Mesenteric fat pad (tissue), 1 donor: ENCODE results near the gene ADAMTSL5. TPM values are rescaled to one million over a fixed set of nuclear protein-coding genes. Genes with fewer than 3 reads are reported as not detected.
"Not testable (repeated sequence)": the region's sequence is repeated elsewhere in the genome, so short reads cannot be mapped to it uniquely, and the experiment has no call there.

Experiments used
- DNase-seq: peaks from one replicate; pipeline ENCODE4 v3.0.0-alpha.2; 2020; ENCODE audit warnings: low spot score
- long read RNA-seq: library from polyadenylated mRNA; unstranded; transcript quantifications from one replicate; pipeline ENCODE4 v2.0.0, GENCODE V29; 2020
- total RNA-seq: library from RNA; stranded (reverse); fragmentation: NEBNext Ultra II Directional; extraction: Animal tissue kit (Norgen Biotek cat#: 25700); gene quantifications from one replicate; pipeline ENCODE4 v1.2.1, GENCODE V29; 2021
- donor health status: DM: yes; HTN: yes; CAD: no.

ADAMTSL5 gene
- 1.8 TPM for total RNA-seq
- long read RNA-seq, partial matches to known transcripts: 2 of 7 reads
- long read RNA-seq, other reads (novel, unspliced or antisense): 5 of 7 reads

- no peak for DNase-seq
Measured at GRCh38 chr19:1512671-1513498, at the start of gene ADAMTSL5. Gene ADAMTSL5, minus strand, starts transcription at chr19:1513019. Its CDS starts 2,076 bp downstream, at chr19:1510943.

- no peak for DNase-seq
Measured at GRCh38 chr19:1561236-1561842, 48.5 kb upstream of the ADAMTSL5 start.

GRCh38 chr19:1560286-1560882 is 47.6 kb upstream of the ADAMTSL5 start:
- DNase-seq: no peak

- DNase-seq: no peak
Measured at GRCh38 chr19:1558552-1558951, 45.7 kb upstream of the ADAMTSL5 start.

- no peak for DNase-seq
Measured at GRCh38 chr19:1556390-1557070, 43.7 kb upstream of the ADAMTSL5 start.

GRCh38 chr19:1555487-1556389 is 42.9 kb upstream of the ADAMTSL5 start:
- DNase-seq: no peak

- DNase-seq: no peak
Measured at GRCh38 chr19:1554968-1555367, 42.1 kb upstream of the ADAMTSL5 start.

GRCh38 chr19:1553415-1553814 is 40.6 kb upstream of the ADAMTSL5 start:
- no peak for DNase-seq

- DNase-seq: no peak
Measured at GRCh38 chr19:1551068-1552040, 38.5 kb upstream of the ADAMTSL5 start.

- no peak for DNase-seq
Measured at GRCh38 chr19:1549332-1549945, 36.6 kb upstream of the ADAMTSL5 start.

- no peak for DNase-seq
Measured at GRCh38 chr19:1540365-1540925, 27.6 kb upstream of the ADAMTSL5 start.

- not testable (repeated sequence) for DNase-seq
Measured at GRCh38 chr19:1539749-1540148, 26.9 kb upstream of the ADAMTSL5 start.

GRCh38 chr19:1538978-1539377 is 26.2 kb upstream of the ADAMTSL5 start:
- no peak for DNase-seq

- DNase-seq: not testable (repeated sequence)
Measured at GRCh38 chr19:1535699-1536098, 22.9 kb upstream of the ADAMTSL5 start.

- DNase-seq: no peak
Measured at GRCh38 chr19:1534972-1535371, 22.2 kb upstream of the ADAMTSL5 start.

- no peak for DNase-seq
Measured at GRCh38 chr19:1533510-1534150, 20.8 kb upstream of the ADAMTSL5 start.

- no peak for DNase-seq
Measured at GRCh38 chr19:1532003-1532402, 19.2 kb upstream of the ADAMTSL5 start.

- no peak for DNase-seq
Measured at GRCh38 chr19:1531587-1531986, 18.8 kb upstream of the ADAMTSL5 start.
